ENCODE results near the gene CHTOP.

Gene CHTOP

DNA sequence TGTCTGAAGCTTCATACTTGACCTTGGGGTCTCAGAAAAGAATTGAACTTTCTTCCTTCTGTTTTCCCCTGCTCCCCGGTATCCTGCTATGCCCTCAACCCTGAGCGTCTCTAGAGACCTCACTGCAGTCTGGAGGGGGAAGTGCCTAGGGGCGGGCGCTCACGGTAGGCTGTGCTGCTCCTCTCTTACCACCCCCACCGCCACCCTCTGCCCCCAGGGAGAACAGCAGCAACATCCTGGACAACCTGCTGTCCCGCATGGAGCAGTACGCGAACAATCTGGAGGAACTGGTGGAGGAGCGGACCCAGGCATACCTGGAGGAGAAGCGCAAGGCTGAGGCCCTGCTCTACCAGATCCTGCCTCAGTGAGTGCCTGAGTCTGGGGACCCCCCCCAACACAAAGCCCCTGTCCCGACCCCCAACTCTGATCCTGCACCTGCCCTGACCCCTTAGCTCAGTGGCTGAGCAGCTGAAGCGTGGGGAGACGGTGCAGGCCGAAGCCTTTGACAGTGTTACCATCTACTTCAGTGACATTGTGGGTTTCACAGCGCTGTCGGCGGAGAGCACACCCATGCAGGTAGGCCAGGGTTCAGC, 55.0 kb downstream of the CHTOP start:
- no peak overlapping the region for H3K4me2 ChIP-seq (ENCODE audit: low read length)
- TF ChIP-seq, protein P1, sequence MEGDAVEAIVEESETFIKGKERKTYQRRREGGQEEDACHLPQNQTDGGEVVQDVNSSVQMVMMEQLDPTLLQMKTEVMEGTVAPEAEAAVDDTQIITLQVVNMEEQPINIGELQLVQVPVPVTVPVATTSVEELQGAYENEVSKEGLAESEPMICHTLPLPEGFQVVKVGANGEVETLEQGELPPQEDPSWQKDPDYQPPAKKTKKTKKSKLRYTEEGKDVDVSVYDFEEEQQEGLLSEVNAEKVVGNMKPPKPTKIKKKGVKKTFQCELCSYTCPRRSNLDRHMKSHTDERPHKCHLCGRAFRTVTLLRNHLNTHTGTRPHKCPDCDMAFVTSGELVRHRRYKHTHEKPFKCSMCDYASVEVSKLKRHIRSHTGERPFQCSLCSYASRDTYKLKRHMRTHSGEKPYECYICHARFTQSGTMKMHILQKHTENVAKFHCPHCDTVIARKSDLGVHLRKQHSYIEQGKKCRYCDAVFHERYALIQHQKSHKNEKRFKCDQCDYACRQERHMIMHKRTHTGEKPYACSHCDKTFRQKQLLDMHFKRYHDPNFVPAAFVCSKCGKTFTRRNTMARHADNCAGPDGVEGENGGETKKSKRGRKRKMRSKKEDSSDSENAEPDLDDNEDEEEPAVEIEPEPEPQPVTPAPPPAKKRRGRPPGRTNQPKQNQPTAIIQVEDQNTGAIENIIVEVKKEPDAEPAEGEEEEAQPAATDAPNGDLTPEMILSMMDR (IDR thresholded peaks at IDR 0.05; ENCODE audit: low read depth, low read length): no peak
- no peak for TF ChIP-seq EZH2phosphoT487 (IDR thresholded peaks at IDR 0.05; ENCODE audit: low read depth)
- H3K4me1 ChIP-seq (ENCODE audit: low read length): no peaks in the 10 kb centered on the region
- peaks cover 17% of the 10 kb centered on the region for H3K27me3 ChIP-seq (ENCODE audit: low read depth, low read length)
- no peaks in the 10 kb centered on the region for H3K9me3 ChIP-seq (ENCODE audit: insufficient read depth, low read length)
- no peaks in the 10 kb centered on the region for H4K20me1 ChIP-seq (ENCODE audit: insufficient read depth, low read length)
- no peaks in the 10 kb centered on the region for H3K36me3 ChIP-seq (replicated peaks; ENCODE audit: low read depth, low read length)
- H3K9ac ChIP-seq (ENCODE audit: low read length): no peak overlapping the region
- H3K27ac ChIP-seq (ENCODE audit: low read length): no peak overlapping the region
- H3K79me2 ChIP-seq (ENCODE audit: low read length): no peaks in the 10 kb centered on the region
- H2AFZ ChIP-seq (ENCODE audit: low read depth, low read length): no peak overlapping the region
- H3K4me3 ChIP-seq (ENCODE audit: low read length): no peak overlapping the region

DNA sequence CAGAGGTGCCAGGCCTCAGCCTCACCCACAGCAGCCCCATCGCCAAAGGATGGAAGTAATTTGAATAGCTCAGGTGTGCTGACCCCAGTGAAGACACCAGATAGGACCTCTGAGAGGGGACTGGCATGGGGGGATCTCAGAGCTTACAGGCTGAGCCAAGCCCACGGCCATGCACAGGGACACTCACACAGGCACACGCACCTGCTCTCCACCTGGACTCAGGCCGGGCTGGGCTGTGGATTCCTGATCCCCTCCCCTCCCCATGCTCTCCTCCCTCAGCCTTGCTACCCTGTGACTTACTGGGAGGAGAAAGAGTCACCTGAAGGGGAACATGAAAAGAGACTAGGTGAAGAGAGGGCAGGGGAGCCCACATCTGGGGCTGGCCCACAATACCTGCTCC, 59.6 kb downstream of the CHTOP start:
- no peak overlapping the region for H3K4me3 ChIP-seq (ENCODE audit: low read length)
- no peaks in the 10 kb centered on the region for H3K36me3 ChIP-seq (replicated peaks; ENCODE audit: low read depth, low read length)
- H3K4me2 ChIP-seq (ENCODE audit: low read length): no peak overlapping the region
- H3K27ac ChIP-seq (ENCODE audit: low read length): no peak overlapping the region
- no peak overlapping the region for H2AFZ ChIP-seq (ENCODE audit: low read depth, low read length)
- no peaks in the 10 kb centered on the region for H3K4me1 ChIP-seq (ENCODE audit: low read length)
- no peak overlapping the region for H3K9ac ChIP-seq (ENCODE audit: low read length)
- H4K20me1 ChIP-seq (ENCODE audit: insufficient read depth, low read length): no peaks in the 10 kb centered on the region
- H3K9me3 ChIP-seq (ENCODE audit: insufficient read depth, low read length): no peaks in the 10 kb centered on the region
- H3K79me2 ChIP-seq (ENCODE audit: low read length): no peaks in the 10 kb centered on the region
- TF ChIP-seq EZH2phosphoT487 (IDR thresholded peaks at IDR 0.05; ENCODE audit: low read depth): no peak
- TF ChIP-seq, protein P1 (IDR thresholded peaks at IDR 0.05; ENCODE audit: low read depth, low read length): no peak
- no peaks in the 10 kb centered on the region for H3K27me3 ChIP-seq (ENCODE audit: low read depth, low read length)
